GM21528 (cell line): ENCODE measurements around the gene RBBP7.
"Not testable (repeated sequence)": the region's sequence is repeated elsewhere in the genome, so short reads cannot be mapped to it uniquely, and the experiment has no call there.

Source experiments
- ATAC-seq: cut with Tn5 transposase; IDR thresholded peaks from one replicate; pipeline ENCODE4 v1.9.1; 2021; ENCODE audit warnings: mild to moderate bottlenecking, moderate library complexity; ENCODE audit not compliant: unreplicated experiment, low FRiP score

Gene RBBP7

DNA sequence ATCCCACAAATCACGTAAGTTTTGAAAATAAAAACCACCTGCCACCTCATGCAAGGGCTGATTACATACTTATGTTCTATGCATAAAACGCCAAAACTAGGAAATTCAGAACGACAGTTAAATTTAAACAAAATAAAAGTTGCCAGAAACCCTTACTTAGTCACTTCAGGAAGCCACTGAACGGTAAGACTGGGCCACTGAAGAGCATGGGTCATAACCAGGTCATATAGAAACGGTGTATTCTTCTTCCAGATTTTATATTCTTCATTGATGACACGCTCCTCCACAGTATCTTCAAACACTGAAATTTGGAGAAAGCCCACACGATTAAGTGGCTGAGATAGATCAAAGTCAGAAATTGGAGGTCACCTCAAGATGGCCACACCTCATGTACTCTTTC lies 1.2 kb downstream of the RBBP7 start:
- ATAC-seq = no peak

DNA sequence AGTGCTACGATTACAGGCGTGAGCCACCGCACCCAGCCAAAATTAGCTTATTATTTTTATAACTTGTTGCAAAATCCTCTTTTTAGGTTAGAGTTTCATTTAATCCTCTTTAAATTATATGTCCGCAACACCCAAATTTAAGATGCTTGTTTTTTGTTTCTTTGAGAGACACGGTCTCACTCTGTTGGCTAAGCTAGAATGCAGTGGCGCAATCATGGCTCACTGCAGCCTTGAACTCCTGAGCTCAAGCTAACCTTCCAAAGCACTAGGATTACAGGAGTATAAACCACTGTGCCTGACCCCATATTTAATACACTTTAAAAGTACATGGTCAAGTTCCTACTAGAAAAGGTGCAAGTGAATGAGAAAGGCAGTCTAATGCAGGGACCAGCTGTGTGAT lies 2.2 kb downstream of the RBBP7 start:
- no peak for ATAC-seq

DNA sequence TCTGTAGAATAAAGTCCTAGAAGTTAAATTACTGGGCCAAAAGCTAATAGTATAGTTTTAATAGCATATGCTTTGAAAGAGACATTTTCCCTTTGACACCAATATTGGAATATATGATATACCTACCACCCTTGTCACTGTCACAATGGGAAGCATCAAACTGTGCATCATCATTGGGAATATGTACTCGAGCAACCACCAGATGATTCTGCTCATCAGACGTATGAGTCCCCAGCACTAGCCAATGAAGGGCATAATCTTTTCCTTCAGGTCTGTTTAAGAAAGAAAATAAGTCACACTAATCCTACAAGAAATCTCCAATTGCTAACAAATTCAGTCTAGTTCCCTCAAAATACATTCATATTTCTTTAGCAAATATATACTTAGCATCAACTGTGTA lies 7.3 kb downstream of the RBBP7 start:
- ATAC-seq = no peak

DNA sequence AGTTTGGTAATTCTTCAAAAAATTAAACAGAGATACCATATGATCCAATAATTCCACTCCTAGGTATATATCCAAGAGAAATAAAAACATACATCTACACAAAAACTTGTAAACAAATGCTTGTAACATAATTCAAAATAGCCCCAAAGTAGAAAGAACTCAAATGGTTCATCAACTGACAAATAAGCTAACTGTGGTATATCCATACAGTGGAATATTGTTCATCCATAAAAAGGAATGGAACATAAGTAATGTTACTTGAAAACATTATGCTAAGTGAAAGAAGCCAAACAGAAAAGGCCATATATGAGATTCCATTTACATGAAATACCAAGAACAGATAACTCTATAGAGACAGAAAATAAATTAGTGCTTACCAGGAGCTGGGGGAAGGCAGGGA lies 13.4 kb downstream of the RBBP7 start:
- ATAC-seq = no peak

DNA sequence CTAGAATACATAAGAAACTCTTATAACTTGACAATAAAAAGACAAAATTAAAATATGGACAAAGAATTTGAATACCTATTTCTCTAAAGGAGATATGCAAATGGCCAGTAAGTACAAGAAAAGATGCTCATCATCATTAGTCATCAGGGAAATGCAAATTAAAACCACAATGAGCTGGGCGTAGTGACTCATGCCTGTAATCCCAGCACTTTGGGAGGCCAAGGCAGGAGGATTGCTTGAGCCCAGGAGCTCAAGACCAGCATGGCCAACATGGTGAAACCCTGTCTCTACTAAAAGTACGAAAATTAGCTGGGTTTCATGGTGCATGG lies 14.1 kb downstream of the RBBP7 start:
- ATAC-seq = not testable (repeated sequence)

DNA sequence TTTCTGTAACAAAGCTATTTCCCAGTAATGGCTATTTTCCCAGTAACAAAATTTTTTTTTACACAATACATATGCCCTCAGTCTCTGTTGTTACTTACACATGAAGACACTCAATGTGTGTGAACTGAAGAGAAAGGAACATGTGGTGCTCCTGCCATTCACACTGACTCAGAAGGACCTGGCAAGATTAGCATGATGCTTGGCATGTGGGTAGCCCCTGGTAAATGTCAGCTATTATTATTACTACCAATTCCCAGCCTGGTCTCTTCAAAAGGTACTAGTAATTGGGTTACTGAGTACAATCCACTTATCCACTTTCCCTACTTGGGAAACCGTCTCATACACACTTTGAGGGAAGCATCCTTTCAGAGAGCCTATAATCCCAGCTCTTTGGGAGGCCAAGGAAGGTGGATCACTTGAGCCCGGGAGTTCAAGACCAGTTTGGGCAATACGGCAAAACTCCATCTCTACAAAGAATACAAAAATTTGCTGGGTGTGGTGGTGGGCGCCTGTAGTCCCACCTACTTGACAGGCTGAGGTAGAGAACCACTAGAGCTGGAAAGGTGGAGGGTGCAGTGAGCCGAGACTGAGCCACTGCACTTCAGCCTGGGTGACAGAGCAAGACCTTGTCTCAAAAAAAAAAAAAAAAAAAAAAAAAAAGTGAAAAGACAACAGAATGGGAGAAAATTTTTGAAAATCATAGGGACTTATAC lies 14.6 kb downstream of the RBBP7 start:
- no peak for ATAC-seq

DNA sequence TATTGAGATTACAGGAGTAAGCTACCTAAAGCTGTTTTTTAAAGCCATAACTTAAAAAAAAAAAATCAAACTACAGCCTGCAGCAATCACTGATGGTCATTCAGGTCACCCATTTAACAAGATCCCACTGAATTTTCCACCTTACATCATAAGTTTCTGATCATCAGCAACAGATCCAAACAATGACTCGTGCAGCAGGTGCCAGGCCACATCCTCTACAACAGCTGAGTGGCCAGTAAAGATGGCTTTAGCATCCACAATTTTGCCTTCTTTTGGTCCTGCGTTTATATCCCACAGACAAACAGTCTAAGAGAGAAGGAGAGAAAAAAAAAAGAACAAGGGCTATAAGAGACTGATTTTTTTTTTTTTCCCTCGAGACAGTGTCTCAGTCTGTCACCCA lies 16.6 kb downstream of the RBBP7 start:
- no peak for ATAC-seq

DNA sequence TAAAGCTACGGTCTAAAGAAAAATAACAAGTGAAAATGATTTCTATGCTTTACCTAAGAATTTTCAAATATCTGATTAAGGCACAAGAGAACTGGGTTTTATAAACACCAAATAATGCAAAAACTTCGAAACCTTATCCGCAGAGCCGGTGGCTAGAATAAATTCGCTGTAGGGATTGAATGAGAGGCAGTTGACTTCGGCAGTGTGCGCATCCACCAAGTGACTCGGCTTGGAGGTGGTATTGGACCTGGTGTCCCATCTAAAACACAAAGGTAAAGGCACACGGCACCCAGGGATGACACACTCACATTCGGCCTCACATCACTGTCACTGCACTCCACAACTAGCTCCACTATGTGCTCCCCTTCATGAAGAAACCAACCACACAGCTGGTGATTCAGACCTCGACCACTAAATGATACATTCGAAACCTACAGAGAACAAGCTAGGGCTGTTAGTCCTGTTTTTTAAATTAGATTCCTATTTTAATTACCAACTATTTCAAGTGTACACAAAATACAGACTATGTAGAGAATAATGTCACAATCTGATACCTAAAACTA lies 17.5 kb downstream of the RBBP7 start:
- no peak for ATAC-seq

DNA sequence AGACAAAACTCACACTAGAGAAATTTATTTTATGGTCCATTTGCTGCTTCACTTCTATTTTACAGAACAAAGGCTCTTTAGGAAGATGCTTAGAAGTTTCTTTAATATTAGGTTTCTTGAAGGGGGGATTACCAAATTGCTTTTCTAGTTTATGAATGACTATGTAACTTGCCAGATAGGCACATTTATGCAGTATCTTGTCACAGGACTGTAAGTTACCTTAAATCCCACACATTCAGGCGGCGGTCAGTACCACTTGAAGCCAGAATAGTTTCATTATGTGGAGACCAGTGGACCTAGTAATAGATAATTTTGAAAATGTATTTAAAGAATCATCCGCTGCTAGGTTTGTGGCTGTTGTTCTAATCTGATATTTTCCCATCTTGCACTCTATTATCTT lies 18.3 kb downstream of the RBBP7 start:
- no peak for ATAC-seq

DNA sequence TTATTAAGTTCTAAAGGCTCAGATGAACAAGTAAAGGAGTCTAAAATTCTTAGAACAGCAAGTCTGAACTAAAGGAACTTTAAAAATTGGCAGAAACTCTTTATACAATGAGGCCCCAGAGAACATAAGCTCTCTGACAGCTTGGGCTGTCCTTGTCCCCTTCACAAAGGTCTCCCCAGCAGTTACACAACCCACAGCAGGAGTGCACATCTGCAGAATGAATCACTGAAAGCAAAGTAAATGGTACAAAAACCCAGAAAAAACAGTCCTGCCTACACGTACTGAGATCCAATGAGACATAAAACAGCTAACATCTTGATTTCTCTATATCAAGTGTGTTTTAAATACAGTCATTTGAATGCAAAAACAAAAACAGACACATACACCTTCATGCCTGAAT lies 18.7 kb downstream of the RBBP7 start:
- ATAC-seq = no peak

DNA sequence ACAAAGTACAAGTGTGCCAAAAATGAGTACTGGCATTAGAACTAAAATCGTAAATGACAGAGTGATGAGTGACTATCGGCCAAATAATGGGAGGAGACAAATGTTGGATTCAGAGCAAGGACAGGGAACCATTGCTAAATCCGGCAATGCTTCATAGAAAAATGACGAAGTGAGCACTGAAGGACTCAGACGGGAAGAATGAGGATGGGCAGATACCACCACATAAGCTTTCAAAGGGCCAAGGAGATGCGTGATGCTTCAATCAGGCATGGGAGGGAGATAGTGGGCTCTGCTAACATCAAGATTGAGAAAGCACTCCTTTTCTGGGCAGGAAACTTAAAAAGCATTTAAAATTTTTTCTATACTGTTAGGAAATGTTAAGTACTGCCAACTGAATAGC lies 21.6 kb downstream of the RBBP7 start:
- ATAC-seq = no peak

DNA sequence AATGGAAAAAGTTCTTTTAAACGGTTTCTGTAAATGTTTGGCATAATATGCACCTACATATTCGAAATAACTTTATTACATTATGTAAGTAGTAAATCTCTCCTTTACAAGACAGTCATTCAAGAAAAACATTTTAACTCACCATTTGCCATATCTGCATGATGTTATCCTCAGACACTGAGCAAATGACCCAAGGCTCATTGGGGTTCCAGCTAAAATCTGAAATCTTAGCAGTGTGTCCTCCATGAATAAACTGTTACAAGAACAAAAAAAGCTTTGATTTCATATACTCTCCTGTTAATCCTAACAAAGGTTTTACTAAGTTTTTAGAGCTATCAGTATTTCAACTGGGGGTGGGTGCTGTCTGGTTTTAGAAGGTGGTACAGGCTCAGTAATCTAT lies 24.5 kb downstream of the RBBP7 start:
- ATAC-seq = no peak

DNA sequence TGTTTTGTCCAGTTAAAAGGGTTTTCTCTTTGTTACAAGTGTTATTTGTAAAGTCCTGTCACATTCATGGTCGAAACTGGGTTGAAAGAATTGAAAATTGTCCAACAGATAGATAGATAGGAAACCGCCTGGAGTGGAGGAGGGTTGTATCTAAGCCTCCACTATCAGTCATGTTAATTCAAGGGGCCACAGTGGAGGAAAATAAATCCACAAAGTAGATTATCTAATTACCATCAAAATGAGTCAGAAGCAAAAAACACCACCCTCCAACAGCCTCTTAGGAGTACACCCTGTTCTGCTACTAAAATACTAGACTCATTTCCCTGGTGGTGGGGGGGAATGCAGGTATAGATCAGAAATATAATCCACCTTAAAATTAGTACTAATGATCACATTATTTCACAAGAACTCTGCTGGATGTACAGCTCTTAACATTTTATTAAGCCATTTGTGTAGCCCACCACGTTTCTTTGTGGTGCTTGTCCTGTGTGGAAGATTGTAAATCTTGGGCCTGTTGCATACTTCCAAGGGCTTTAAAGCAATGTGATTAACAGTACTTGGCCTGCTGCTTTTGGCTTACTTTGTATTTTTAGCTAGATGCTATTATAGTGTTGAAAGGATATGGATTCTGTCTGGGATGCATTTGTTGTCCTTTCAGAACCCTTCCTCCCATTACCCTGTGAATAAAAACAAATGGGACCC lies 26.8 kb downstream of the RBBP7 start:
- ATAC-seq = no peak

DNA sequence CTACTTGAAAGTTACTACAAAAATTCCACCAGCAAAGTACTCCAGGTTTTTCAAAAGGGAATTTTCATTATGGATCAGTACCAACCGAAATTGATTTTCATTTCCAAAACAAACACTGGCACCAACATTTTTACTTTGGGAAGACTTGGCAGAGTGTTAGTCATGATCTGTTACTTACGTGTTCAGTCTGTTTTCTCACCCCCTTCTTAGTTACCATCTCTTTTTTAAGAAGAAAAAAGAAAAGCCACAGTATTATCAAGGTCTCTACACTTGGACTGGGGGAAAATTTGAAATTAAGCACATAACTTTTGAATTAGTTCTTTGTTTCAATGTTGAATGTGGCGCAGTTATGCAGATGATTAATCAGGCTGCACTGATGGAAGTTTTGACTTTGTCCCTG lies 27.5 kb downstream of the RBBP7 start:
- no peak for ATAC-seq

DNA sequence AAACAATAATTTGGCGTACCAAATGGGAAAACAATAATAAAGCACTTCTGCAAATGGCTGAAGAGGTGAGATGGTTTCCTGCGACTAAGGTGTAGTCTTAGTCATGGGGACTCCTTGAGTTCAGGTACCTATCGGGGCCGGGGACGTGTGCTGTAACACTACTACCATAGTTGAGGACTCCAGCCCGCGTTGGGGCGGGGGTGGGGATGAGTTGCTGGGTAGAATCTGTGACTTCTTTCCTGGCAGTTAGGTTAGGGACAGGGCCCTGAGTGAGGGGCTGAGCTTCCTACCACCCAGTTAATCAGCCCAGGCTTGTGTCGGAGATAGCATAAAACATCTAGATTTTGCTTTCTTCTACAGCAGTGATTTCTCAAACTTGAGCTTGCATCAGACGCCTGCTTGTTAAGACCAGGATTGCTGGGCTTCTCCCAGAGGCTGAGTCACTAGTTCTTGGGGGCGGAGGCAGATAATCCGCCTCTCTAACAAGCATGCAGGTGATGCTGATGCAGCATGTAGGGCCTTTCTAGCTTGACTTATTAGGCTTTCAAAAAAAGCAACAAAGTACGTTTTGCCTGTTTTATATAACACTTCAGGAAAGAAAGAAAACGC lies 30.2 kb downstream of the RBBP7 start:
- ATAC-seq = no peak

DNA sequence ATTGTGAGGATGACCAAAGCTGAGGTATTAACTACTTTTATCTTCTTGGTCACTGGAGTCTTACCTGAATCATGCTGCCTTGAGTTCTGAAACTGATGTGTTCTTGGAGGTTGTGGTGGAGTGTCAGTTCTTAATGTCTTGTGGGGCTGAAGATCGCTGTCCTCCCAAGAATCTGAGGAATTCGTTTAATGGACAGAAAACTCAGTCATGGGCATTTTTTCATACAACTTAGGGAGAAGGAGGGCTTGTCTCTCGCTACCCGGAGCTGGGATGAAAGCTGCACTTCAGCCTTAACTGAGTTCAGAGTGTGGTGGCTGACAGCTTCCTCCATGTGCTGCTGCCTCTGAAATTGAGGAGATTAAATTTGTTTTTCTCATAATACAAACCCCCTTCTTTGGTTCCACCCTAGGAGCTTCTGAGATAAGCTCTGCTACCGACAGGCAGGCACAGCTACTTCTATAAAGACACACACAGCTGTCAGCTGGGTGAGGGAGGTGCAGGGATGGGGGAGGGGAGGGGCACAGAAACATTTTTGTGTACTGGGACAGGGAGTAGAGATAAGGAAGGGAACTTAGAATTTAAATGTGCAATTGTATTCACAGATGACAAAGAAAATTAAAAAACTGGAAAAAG lies 30.8 kb downstream of the RBBP7 start:
- no peak for ATAC-seq

DNA sequence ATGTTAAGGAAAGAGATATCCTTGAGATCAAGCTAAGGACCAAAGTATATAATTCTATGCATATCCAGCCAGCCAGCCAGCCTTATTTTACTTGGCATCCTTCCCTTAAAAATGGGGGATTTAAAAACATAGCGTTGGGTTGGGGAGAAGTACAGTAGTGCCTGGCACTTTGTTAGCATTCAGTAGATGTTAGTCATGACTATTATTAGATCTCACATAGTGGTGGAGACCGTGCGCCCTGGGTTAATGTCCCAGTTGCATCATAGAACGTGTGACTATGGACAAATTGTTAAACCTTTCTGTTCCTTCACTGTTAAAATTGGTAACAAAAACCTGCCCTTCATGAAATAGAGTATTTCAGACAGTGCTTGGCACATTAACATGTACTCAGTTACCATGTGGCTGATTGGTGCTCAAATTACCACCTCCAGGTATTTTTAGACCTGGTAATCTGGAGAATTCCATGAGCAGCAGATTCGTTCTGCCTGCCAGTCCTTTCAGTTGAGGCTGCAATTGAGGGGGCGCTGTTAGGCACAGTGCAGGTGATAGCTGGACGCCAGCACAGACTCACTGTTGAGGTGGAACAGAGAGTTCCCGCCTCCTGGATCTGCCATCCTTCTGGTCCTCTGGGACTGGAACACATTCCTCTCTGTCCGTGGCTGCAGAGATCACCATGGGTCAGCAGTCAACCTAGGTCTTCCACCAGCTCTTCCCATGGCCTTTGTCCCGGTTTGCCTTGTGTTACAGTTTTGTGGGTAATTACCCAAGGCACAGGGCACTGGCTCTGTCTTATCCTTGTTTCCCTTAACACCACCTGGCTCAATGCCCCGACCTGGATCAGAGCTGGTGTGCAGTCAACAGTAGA lies 31.7 kb downstream of the RBBP7 start:
- ATAC-seq = no peak

DNA sequence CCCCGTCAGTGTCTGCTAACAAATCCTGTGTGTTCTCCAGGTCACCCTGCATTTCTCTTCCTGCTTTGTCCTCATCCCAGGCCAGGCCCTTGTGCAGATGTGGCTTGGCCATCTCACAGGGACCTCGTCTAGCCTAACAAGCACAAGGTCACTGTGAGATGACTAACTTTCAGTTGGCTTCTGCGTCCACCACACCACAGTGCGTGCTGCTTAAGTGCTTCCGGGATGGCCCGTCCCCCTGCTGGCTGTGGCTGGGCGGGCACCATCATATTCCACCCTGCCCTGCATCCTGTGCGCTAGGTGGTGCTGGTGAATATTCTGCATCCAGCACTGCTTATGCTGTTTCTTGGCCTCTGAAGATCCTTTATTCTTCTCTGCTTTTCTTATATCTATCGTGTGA lies 33.8 kb downstream of the RBBP7 start:
- no peak for ATAC-seq

DNA sequence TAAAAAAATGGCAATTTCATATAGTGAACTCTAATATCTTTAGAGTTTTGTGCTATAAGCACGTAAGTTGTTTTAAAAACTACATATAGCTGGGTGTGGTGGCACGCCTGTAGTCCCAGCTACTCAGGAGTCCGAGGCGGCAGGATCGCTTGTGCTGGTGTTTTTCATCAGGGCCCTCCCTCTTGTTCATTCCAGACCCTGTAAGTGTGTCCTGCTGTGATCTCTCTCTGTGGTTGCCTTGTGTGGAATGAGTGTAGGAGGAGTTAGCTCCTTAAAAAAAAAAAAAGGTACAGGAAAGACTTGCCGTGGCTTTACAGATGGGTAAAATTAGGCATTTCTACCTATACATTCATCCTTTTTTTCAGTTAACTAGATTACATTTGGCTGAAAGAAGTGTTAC lies 35.4 kb downstream of the RBBP7 start:
- no peak for ATAC-seq

DNA sequence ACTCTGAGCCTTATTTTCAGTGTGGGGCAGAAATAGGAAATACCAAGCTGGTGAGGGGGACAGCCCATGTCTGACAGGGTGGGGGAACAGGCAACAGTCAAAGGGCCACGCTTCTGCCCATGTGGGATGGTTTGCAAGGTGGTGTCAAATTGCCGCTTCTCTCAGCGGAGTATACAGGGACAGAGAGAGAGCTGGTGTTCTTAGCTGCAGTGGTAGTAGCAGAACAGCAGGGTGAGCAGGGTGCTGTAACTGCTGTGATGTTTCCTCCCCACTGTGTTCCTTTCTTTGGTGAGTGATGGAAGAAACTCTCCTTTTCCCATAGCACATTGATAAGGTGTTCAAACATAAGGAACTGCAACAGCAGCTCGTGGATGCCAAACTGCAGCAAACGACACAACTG lies 37.9 kb downstream of the RBBP7 start:
- no peak for ATAC-seq
